Ishikawa (cell line): Measurements from ENCODE around the gene PI4K2B.

Source experiments
- EGR1 ChIP-seq: IDR thresholded peaks from 2 replicates; pipeline ENCODE4 v1.6.1; 2012
- RAD21 ChIP-seq: IDR thresholded peaks from 2 replicates; pipeline ENCODE4 v1.6.1; 2012; ENCODE audit warnings: low read depth
- TCF12 ChIP-seq: IDR thresholded peaks from 2 replicates; pipeline ENCODE4 v1.6.1; 2012; ENCODE audit warnings: low read depth
- YY1 ChIP-seq: IDR thresholded peaks from 2 replicates; pipeline ENCODE4 v1.6.1; 2012; ENCODE audit warnings: low read depth
- TF ChIP-seq, protein P1 (sequence below): IDR thresholded peaks from 2 replicates; pipeline ENCODE4 v1.6.1; 2012

- TF ChIP-seq RAD21: no peak
- TF ChIP-seq EGR1: no peak
- TF ChIP-seq YY1: no peak
- TF ChIP-seq TCF12: no peak
- TF ChIP-seq, protein P1, sequence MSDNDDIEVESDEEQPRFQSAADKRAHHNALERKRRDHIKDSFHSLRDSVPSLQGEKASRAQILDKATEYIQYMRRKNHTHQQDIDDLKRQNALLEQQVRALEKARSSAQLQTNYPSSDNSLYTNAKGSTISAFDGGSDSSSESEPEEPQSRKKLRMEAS: no peak
Observed at GRCh38 chr4:25212822-25213221, 21.0 kb upstream of the PI4K2B start.
